ENCODE data around the gene SOCS1. TPM values are rescaled to one million over a fixed set of nuclear protein-coding genes. Genes with fewer than 3 reads are reported as not detected.

Gene SOCS1
- total and polyA plus RNA-seq, 2 of the 4 experiments (the other 2 are of a cell fraction): 2.0 to 22.0 TPM

- Histone ChIP-seq H3K14ac (replicated peaks; ENCODE audit: low read depth, low read length) (no peak overlapping the region), H3K9me3 (ENCODE audit: control insufficient read depth, insufficient read depth, low read length) (peaks cover 4% of the 10 kb centered on the region), H2BK20ac (ENCODE audit: low read depth, low read length) (no peak overlapping the region), H3K27ac (ENCODE audit: insufficient read depth, low read length) (no peak overlapping the region), H4K91ac (ENCODE audit: insufficient read depth, low read depth, low read length) (no peak overlapping the region), H2BK120ac (ENCODE audit: low read depth, low read length) (no peak overlapping the region), H3K23ac (ENCODE audit: low read depth, low read length) (no peak overlapping the region), H3K56ac (ENCODE audit: extremely low read depth, insufficient read depth, low read length) (no peak overlapping the region), H3K4ac (ENCODE audit: low read depth, low read length) (no peak overlapping the region), H3K4me2 (ENCODE audit: low read depth, low read length) (no peak overlapping the region), H3K4me1 (ENCODE audit: control insufficient read depth, insufficient read depth, low read length) (peaks cover 7% of the 10 kb centered on the region), H2BK15ac (ENCODE audit: low read depth, low read length) (no peak overlapping the region), H4K8ac (ENCODE audit: low read depth in 2 of 2, low read length in 2 of 2) (no peak overlapping the region), H4K20me1 (ENCODE audit: insufficient read depth, low read length) (no peaks in the 10 kb centered on the region), H2AFZ (replicated peaks; ENCODE audit: low read length, poor library complexity) (no peak overlapping the region), H3K36me3 (ENCODE audit: control insufficient read depth, insufficient read depth, low read length) (no peaks in the 10 kb centered on the region), H3K79me1 (ENCODE audit: low read depth in 1 of 2, low read length in 2 of 2) (no peaks in the 10 kb centered on the region), H3K4me3 (ENCODE audit: insufficient read depth, low read depth, low read length) (no peak overlapping the region), H3K18ac (ENCODE audit: low read depth, low read length) (no peak overlapping the region), H2AK5ac (ENCODE audit: low read depth, low read length) (no peak overlapping the region), H2BK5ac (ENCODE audit: low read depth, low read length, poor library complexity, severe bottlenecking) (no peak overlapping the region), H3K9me1 (ENCODE audit: insufficient read depth, low read length) (no peaks in the 10 kb centered on the region), H3K27me3 (ENCODE audit: control insufficient read depth, insufficient read depth, low read length) (peaks cover 5% of the 10 kb centered on the region; the same call in 1 of the 2 replicates), H3K9ac (ENCODE audit: low read depth, low read length) (no peak overlapping the region), H4K5ac (ENCODE audit: low read depth, low read length) (no peak overlapping the region), H2AK9ac (replicated peaks; ENCODE audit: low read depth, low read length, poor library complexity) (no peak overlapping the region)
- 93% methylated on average over 7 of the region's 11 CpGs; no CpG with 5 or more reads in 1 of the 2 experiments for WGBS, 2 experiments (ENCODE audit: extremely low coverage in 2 of 2, insufficient read length in 1 of 2)
- dilution Hi-C loops (cut with HindIII; ENCODE audit: low sequenced_read_pairs, unreplicated experiment) (no loop called here), intact Hi-C loops (cut with micrococcal nuclease) (no loop called here), in situ Hi-C loops (cut with MboI; ENCODE audit: low sequenced_read_pairs) (no loop called here)
- DNase-seq (no peak), ATAC-seq (ENCODE audit: low read depth) (no peak)
- no TSS peak for BruUV-seq (replicated peaks)
- ChIA-PET CTCF (no interaction called here), POLR2A (ENCODE audit: unreplicated experiment) (no interaction called here)
- TF ChIP-seq CHD1 (IDR thresholded peaks at IDR 0.05; ENCODE audit: low read depth, low read length) (no peak), MXI1 (IDR thresholded peaks at IDR 0.05; ENCODE audit: borderline replicate concordance, low read depth, low read length) (no peak), FOS (IDR thresholded peaks at IDR 0.05; ENCODE audit: low read depth, low read length) (no peak)
- TF ChIP-seq, protein P1, sequence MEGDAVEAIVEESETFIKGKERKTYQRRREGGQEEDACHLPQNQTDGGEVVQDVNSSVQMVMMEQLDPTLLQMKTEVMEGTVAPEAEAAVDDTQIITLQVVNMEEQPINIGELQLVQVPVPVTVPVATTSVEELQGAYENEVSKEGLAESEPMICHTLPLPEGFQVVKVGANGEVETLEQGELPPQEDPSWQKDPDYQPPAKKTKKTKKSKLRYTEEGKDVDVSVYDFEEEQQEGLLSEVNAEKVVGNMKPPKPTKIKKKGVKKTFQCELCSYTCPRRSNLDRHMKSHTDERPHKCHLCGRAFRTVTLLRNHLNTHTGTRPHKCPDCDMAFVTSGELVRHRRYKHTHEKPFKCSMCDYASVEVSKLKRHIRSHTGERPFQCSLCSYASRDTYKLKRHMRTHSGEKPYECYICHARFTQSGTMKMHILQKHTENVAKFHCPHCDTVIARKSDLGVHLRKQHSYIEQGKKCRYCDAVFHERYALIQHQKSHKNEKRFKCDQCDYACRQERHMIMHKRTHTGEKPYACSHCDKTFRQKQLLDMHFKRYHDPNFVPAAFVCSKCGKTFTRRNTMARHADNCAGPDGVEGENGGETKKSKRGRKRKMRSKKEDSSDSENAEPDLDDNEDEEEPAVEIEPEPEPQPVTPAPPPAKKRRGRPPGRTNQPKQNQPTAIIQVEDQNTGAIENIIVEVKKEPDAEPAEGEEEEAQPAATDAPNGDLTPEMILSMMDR (conservative IDR thresholded peaks at IDR 0.05; ENCODE audit: low read depth, low read length): no peak
Measured at GRCh38 chr16:11210260-11210659, 45.7 kb downstream of the SOCS1 start.

All from IMR-90 (cell line).